HCT116 (cell line): ENCODE measurements around the gene EFR3B. TPM values are rescaled to one million over a fixed set of nuclear protein-coding genes. Genes with fewer than 3 reads are reported as not detected.
A peak's percentile ranks its signal among the peaks of the same experiment; 100 is the strongest.

ENCODE experiments used
- ATAC-seq: fragments of 200-7000 bp; cut with Tn5 transposase; 2 replicates; pipeline ENCODE4 v1.9.1; 2020; ENCODE audit warnings: mild to moderate bottlenecking, moderate library complexity
- BruUV-seq: library from RNA; stranded (reverse); fragments of 400-500 nt; replicated peaks from 2 replicates; lab custom pipeline; 2021; lab: Mats Ljungman, UMichigan
- CTCF ChIA-PET: fragments of 300-600 bp; sonication (Branson Sonifier 250); formaldehyde crosslinking; loops from one replicate; lab custom pipeline; 2021; ENCODE audit warnings: antibody characterized with exemption; lab: Charles Lee
- POLR2A ChIA-PET: fragments of 300-600, 350-600 bp; sonication (Branson Sonifier 250); formaldehyde crosslinking; loops from one replicate; lab custom pipeline; 2021; ENCODE audit warnings: antibody characterized with exemption; lab: Charles Lee
- RAD21 ChIA-PET, 2 experiments: fragments of 300-600 bp; sonication (Branson Sonifier 250); formaldehyde crosslinking; loops; one replicate each; lab custom pipeline; 2023; ENCODE audit warnings: low total read pairs in 2 of 2; ENCODE audit not compliant: uncharacterized antibody in 2 of 2, unreplicated experiment in 2 of 2, low non-redundant PET in 1 of 2; lab: Charles Lee
- DNase-seq: peaks from one replicate; pipeline ENCODE4 v3.0.0-alpha.2; 2010; ENCODE audit warnings: low read depth, low spot score
- H2AFZ ChIP-seq: fragments of 200-600 bp; shearing (Covaris generic), sonication (generic); 2 replicates; pipeline ENCODE4 v1.6.1; 2017; ENCODE audit warnings: low read depth, mixed run types, mixed read lengths, antibody characterized with exemption, low read length; ENCODE audit not compliant: poor library complexity, severe bottlenecking
- H3K27ac ChIP-seq: 2 replicates; pipeline ENCODE4 v1.5.1; 2012; ENCODE audit warnings: low read depth, low read length
- H3K27me3 ChIP-seq: fragments of 200-600 bp; sonication (generic); 2 replicates; pipeline ENCODE4 v1.6.1; 2016; ENCODE audit warnings: mixed run types, low read length, mixed read lengths; ENCODE audit not compliant: insufficient read depth
- H3K36me3 ChIP-seq, 2 experiments: fragments of 200-500 bp in 1 of 2; fragments of 200-600 bp in 1 of 2; sonication (Bioruptor generic) in 1 of 2; sonication (generic) in 1 of 2; 2 replicates each; pipeline versions ENCODE4 v1.5.1 to v1.6.1; 2014 to 2016; ENCODE audit warnings: low read length in 2 of 2, inconsistent platforms in 1 of 2, mixed read lengths in 1 of 2, mixed run types in 1 of 2; ENCODE audit not compliant: insufficient read depth in 2 of 2, control insufficient read depth in 1 of 2
- H3K4me1 ChIP-seq, 2 experiments: fragments of 200-600 bp in 1 of 2; sonication (generic) in 1 of 2; 2 replicates each; pipeline versions ENCODE4 v1.5.1 to v1.6.1; 2012 to 2017; ENCODE audit warnings: low read length in 2 of 2, inconsistent platforms in 1 of 2, mild to moderate bottlenecking in 1 of 2, mixed read lengths in 1 of 2, mixed run types in 1 of 2, moderate library complexity in 1 of 2; ENCODE audit not compliant: insufficient read depth in 2 of 2, control insufficient read depth in 1 of 2
- H3K4me2 ChIP-seq: fragments of 200-600 bp; sonication (generic); 2 replicates; pipeline ENCODE4 v1.6.1; 2017; ENCODE audit warnings: mixed run types, low read length, mixed read lengths
- H3K4me3 ChIP-seq, 2 experiments: fragments of 200-600 bp in 1 of 2; sonication (generic) in 1 of 2; replicated peaks in 1 of 2; 2 replicates each; pipeline ENCODE4 v1.5.1; 2011 to 2016; ENCODE audit warnings: low read length in 2 of 2, control low read depth in 1 of 2, low read depth in 1 of 2, mild to moderate bottlenecking in 1 of 2, mixed read lengths in 1 of 2, mixed run types in 1 of 2
- H3K79me2 ChIP-seq: fragments of 200-600 bp; sonication (generic); 2 replicates; pipeline ENCODE4 v1.6.1; 2017; ENCODE audit warnings: mild to moderate bottlenecking, mixed run types, low read length, moderate library complexity, mixed read lengths; ENCODE audit not compliant: insufficient read depth
- H3K9ac ChIP-seq: fragments of 200-600 bp; sonication (generic); 2 replicates; pipeline ENCODE4 v1.6.1; 2016; ENCODE audit warnings: low read length, mixed read lengths
- H3K9me2 ChIP-seq: fragments of 200-600 bp; sonication (generic), shearing (Covaris generic); 2 replicates; pipeline ENCODE4 v1.6.1; 2017; ENCODE audit warnings: mixed run types, mild to moderate bottlenecking, moderate library complexity; ENCODE audit not compliant: insufficient read depth
- H3K9me3 ChIP-seq, 2 experiments: fragments of 200-500 bp in 1 of 2; fragments of 200-600 bp in 1 of 2; sonication (Bioruptor generic) in 1 of 2; sonication (generic) in 1 of 2; 2 replicates each; pipeline ENCODE4 v1.6.1; 2014 to 2017; ENCODE audit warnings: low read length in 2 of 2, mixed read lengths in 2 of 2, inconsistent platforms in 1 of 2, low read depth in 1 of 2, mild to moderate bottlenecking in 1 of 2, mixed run types in 1 of 2, moderate library complexity in 1 of 2; ENCODE audit not compliant: control insufficient read depth in 1 of 2, insufficient read depth in 1 of 2
- H4K20me1 ChIP-seq: fragments of 200-600 bp; sonication (generic), shearing (Covaris generic); 2 replicates; pipeline ENCODE4 v1.6.1; 2017; ENCODE audit warnings: mixed run types, mild to moderate bottlenecking, moderate library complexity; ENCODE audit not compliant: insufficient read depth
- ATF3 ChIP-seq: IDR thresholded peaks from 2 replicates; pipeline ENCODE4 v1.6.1; 2012
- CBX3 ChIP-seq: IDR thresholded peaks from 2 replicates; pipeline ENCODE4 v1.6.1; 2012; ENCODE audit warnings: low read depth
- CEBPB ChIP-seq: IDR thresholded peaks from 2 replicates; pipeline ENCODE4 v1.6.1; 2012; ENCODE audit warnings: low read depth
- EGR1 ChIP-seq: IDR thresholded peaks from 2 replicates; pipeline ENCODE4 v1.6.1; 2012; ENCODE audit warnings: low read depth
- ELF1 ChIP-seq: IDR thresholded peaks from 2 replicates; pipeline ENCODE4 v1.6.1; 2012; ENCODE audit warnings: low read depth, borderline replicate concordance
- EZH2 ChIP-seq: fragments of 200-600 bp; sonication (generic); IDR thresholded peaks from 2 replicates; pipeline ENCODE4 v1.6.1; 2017; ENCODE audit warnings: antibody characterized with exemption, mixed run types
- FOSL1 ChIP-seq: IDR thresholded peaks from 2 replicates; pipeline ENCODE4 v1.6.1; 2012; ENCODE audit warnings: low read depth
- POLR2A ChIP-seq: IDR thresholded peaks from 2 replicates; pipeline ENCODE4 v1.7.0; 2011; ENCODE audit warnings: borderline replicate concordance; ENCODE audit not compliant: insufficient read depth, insufficient read length; ENCODE audit errors: extremely low read depth
- POLR2AphosphoS5 ChIP-seq: IDR thresholded peaks from 2 replicates; pipeline ENCODE4 v1.6.1; 2011; ENCODE audit warnings: mild to moderate bottlenecking, low read depth, low read length, moderate library complexity
- RAD21 ChIP-seq: IDR thresholded peaks from 2 replicates; pipeline ENCODE4 v1.6.1; 2012; ENCODE audit warnings: low read depth, mild to moderate bottlenecking
- SIN3A ChIP-seq: IDR thresholded peaks from 2 replicates; pipeline ENCODE4 v1.6.1; 2012; ENCODE audit warnings: low read depth
- SRF ChIP-seq: IDR thresholded peaks from 2 replicates; pipeline ENCODE4 v1.6.1; 2012; ENCODE audit warnings: low read depth
- TCF7L2 ChIP-seq: IDR thresholded peaks from 2 replicates; pipeline ENCODE4 v1.7.0; 2011; ENCODE audit warnings: borderline replicate concordance, inconsistent platforms; ENCODE audit not compliant: insufficient read depth, insufficient read length; ENCODE audit errors: extremely low read depth
- ZBTB33 ChIP-seq: IDR thresholded peaks from 2 replicates; pipeline ENCODE4 v1.6.1; 2011; ENCODE audit warnings: mild to moderate bottlenecking, low read length, moderate library complexity; ENCODE audit not compliant: insufficient replicate concordance; ENCODE audit errors: extremely low read depth
- ZNF274 ChIP-seq: fragments of 200-500 bp; sonication (Bioruptor generic); IDR thresholded peaks from 2 replicates; pipeline ENCODE4 v1.6.1; 2014; ENCODE audit warnings: mild to moderate bottlenecking, low read depth, low read length, inconsistent platforms
- intact Hi-C: fragments of 100-400 bp; cut with micrococcal nuclease; formaldehyde crosslinking; loops from 2 replicates; pipeline ENCODE4 v1.10.0; 2022
- total RNA-seq: library from RNA; stranded (reverse); gene quantifications from one replicate; pipeline ENCODE4 v1.2.1, GENCODE V29; 2021; ENCODE audit not compliant: unreplicated experiment
- TF ChIP-seq, protein P1 (sequence below): IDR thresholded peaks from 2 replicates; pipeline ENCODE4 v1.6.1; 2012

Gene EFR3B
- total RNA-seq, 1 experiment from 2014 or later, result 0.96 TPM

DNA sequence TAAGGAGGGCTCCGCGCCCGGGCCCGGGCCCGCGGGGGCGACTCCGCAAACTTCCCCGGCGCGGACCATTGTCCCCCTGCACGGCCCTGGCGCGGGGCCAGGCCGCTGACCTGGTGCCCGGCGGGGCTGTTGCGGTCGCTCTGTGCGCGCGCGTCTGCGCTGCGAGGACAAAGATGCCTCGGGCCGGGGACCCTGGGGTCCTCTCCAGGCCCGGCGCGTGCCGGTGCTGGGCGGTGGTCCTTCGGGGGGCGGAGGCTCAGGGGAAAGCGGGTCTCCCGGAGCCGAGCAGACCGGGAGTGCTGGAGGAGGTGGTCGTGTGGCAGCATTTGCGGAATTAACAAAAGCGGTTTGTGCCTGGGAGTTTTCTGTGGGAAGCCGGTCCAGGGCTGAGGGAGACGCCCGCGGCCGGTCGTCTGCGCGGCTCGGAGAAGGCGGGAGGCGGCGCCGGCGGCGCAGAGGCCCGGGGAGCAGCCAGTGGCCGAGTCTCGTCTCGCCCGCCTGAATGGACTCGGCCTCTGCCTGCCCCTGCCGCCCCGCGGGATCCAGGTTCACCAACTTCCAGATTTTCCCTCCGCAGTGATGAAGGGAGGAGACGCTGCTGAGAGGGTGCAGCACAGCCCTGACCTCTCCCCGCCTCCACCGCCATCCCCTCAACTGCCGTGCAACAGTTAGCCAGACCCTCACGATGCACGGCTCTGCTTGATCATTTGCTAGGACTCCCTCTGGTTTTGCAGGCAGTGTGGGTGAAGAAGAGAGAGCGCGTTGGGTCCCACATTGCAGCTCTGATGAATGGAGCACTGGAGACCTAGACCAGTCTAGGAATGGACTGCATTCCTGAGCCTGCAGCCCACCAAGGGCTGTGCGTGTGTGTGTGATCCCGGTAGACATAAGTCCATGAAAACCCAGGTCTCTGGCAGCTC is 705 bp downstream of the EFR3B start:
- H3K27ac ChIP-seq, result no peak overlapping the region; the same call in 1 of the 2 replicates
- CTCF ChIA-PET, result interaction anchor here (1.6 kb wide), 2 partner anchors 67 to 86 kb away, joined by 5 to 15 read pairs; no protein-coding TSS in a partner anchor
- peak; percentile 13; the same call in 1 of the 2 replicates for ATAC-seq
- H4K20me1 ChIP-seq, result no peaks in the 10 kb centered on the region
- peak overlapping the region; percentile 76 for H2AFZ ChIP-seq
- DNase-seq, result no peak
- intact Hi-C loops, result loop anchor here (5.0 kb wide), 1 partner anchor 65 kb away; no protein-coding TSS in a partner anchor
- RAD21 ChIA-PET, result no interaction called here
- no peaks in the 10 kb centered on the region for H3K79me2 ChIP-seq
- no peak for TF ChIP-seq EZH2
- no peak for TF ChIP-seq POLR2A
- no peak for TF ChIP-seq RAD21
- TF ChIP-seq SRF, result no peak
- no peak for TF ChIP-seq CEBPB
- TF ChIP-seq EGR1, result no peak
- TF ChIP-seq ZNF274, result no peak
- no peak for TF ChIP-seq ATF3
- no peak for TF ChIP-seq CBX3
- no peak for TF ChIP-seq FOSL1
- TF ChIP-seq, protein P1, sequence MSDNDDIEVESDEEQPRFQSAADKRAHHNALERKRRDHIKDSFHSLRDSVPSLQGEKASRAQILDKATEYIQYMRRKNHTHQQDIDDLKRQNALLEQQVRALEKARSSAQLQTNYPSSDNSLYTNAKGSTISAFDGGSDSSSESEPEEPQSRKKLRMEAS, result no peak
- no peak for TF ChIP-seq POLR2AphosphoS5
- no peak for TF ChIP-seq SIN3A
- no peak for TF ChIP-seq TCF7L2
- TF ChIP-seq ELF1, result no peak
- no peak for TF ChIP-seq ZBTB33
- H3K27me3 ChIP-seq, result peaks cover 29% of the 10 kb centered on the region; the same call in 1 of the 2 replicates
- H3K4me1 ChIP-seq, result peaks cover 21 to 26% of the 10 kb centered on the region in 2 experiments
- no peaks in the 10 kb centered on the region for H3K9me3 ChIP-seq
- peak overlapping the region; percentile 40; the same call in 1 of the 2 replicates for H3K9ac ChIP-seq
- H3K4me2 ChIP-seq, result peak overlapping the region; percentile 100
- POLR2A ChIA-PET, result no interaction called here
- peak overlapping the region; percentile 50 to 68 for H3K4me3 ChIP-seq
- H3K9me2 ChIP-seq, result no peaks in the 10 kb centered on the region
- no peaks in the 10 kb centered on the region for H3K36me3 ChIP-seq
- BruUV-seq, result no TSS peak
